ENCODE data around the gene ERC2.

GRCh38 chr3:56260262-56260661 lies 208.0 kb downstream of the ERC2 start:
- TF ChIP-seq CTCF (conservative IDR thresholded peaks at IDR 0.05; ENCODE audit: low read depth, low read length) = no peak
- no peak for TF ChIP-seq EZH2 (IDR thresholded peaks at IDR 0.05; ENCODE audit: borderline replicate concordance, low read depth, low read length, poor library complexity, severe bottlenecking)

Data from A673 (cell line).